Mammary epithelial cell (primary cell): ENCODE data around the gene GALNT11.

Experiments used
- EZH2 ChIP-seq: IDR thresholded peaks from 2 replicates; pipeline ENCODE4 v1.6.1; 2012; ENCODE audit warnings: low read length, inconsistent platforms, borderline replicate concordance
- TF ChIP-seq, protein P1 (sequence below), 2 donors: IDR thresholded peaks in 1 of 2; conservative IDR thresholded peaks in 1 of 2; 2 replicates each; pipeline ENCODE4 v1.5.1; 2011 to 2012; ENCODE audit warnings: inconsistent platforms in 2 of 2, low read length in 2 of 2, mild to moderate bottlenecking in 2 of 2, control low read depth in 1 of 2, low read depth in 1 of 2; ENCODE audit not compliant: insufficient read depth in 1 of 2; ENCODE audit errors: extremely low read depth in 1 of 2

DNA sequence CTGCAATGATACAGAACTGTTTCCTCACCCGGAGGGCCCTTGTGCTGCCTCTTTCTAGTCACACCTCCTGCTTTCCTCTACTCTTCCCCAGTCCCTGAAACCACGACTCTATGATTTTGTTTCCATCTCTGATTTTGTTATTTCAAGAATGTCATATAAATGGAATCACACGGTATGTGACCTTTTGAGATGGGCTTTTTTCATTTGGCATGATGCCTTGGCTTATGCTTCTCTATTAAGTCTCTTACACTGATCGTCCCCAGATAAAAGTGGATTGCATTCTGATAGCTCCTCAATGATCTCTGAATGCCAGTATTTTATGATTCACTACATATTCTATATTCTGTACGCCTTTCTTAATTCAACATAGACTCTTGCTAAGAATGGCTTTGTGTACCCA is 78.2 kb downstream of the GALNT11 start:
- TF ChIP-seq, protein P1, sequence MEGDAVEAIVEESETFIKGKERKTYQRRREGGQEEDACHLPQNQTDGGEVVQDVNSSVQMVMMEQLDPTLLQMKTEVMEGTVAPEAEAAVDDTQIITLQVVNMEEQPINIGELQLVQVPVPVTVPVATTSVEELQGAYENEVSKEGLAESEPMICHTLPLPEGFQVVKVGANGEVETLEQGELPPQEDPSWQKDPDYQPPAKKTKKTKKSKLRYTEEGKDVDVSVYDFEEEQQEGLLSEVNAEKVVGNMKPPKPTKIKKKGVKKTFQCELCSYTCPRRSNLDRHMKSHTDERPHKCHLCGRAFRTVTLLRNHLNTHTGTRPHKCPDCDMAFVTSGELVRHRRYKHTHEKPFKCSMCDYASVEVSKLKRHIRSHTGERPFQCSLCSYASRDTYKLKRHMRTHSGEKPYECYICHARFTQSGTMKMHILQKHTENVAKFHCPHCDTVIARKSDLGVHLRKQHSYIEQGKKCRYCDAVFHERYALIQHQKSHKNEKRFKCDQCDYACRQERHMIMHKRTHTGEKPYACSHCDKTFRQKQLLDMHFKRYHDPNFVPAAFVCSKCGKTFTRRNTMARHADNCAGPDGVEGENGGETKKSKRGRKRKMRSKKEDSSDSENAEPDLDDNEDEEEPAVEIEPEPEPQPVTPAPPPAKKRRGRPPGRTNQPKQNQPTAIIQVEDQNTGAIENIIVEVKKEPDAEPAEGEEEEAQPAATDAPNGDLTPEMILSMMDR (conservative IDR thresholded peaks at IDR 0.05 in 1 of 2, IDR thresholded peaks at IDR 0.05 in 1 of 2; ENCODE audit: extremely low read depth in 1 of 2, insufficient read depth in 1 of 2, low read depth in 1 of 2, low read length in 2 of 2) = no peak
- TF ChIP-seq EZH2 = no peak
